Lower lobe of right lung (tissue), 2 donors: Measurements from ENCODE around the gene TMC5. TPM values are rescaled to one million over a fixed set of nuclear protein-coding genes. Genes with fewer than 3 reads are reported as not detected.
"Not testable (repeated sequence)": the region's sequence is repeated elsewhere in the genome, so short reads cannot be mapped to it uniquely, and the experiment has no call there.

Experiments used
- ATAC-seq, 2 donors: fragments of 200-7000 bp; cut with Tn5 transposase; one replicate each; pipeline ENCODE4 v1.9.1; 2020 to 2022; ENCODE audit warnings: mild to moderate bottlenecking in 2 of 2, moderate library complexity in 2 of 2
- DNase-seq: peaks from one replicate; pipeline ENCODE4 v3.0.0-alpha.2; 2020
- H3K27ac ChIP-seq: fragments of 200-600 bp; one replicate; pipeline ENCODE4 v1.8.0; 2022
- H3K27me3 ChIP-seq: fragments of 200-600 bp; one replicate; pipeline ENCODE4 v1.8.0; 2022; ENCODE audit warnings: low read depth
- H3K36me3 ChIP-seq: fragments of 200-600 bp; one replicate; pipeline ENCODE4 v1.8.0; 2022; ENCODE audit warnings: mild to moderate bottlenecking
- H3K4me1 ChIP-seq: fragments of 200-600 bp; one replicate; pipeline ENCODE4 v1.8.0; 2022
- H3K4me3 ChIP-seq: fragments of 200-600 bp; one replicate; pipeline ENCODE4 v1.8.0; 2022; ENCODE audit warnings: mild to moderate bottlenecking
- H3K9me3 ChIP-seq: fragments of 200-600 bp; one replicate; pipeline ENCODE4 v1.8.0; 2022
- CTCF ChIP-seq: fragments of 200-600 bp; IDR thresholded peaks from one replicate; pipeline ENCODE4 v1.8.0; 2022; ENCODE audit warnings: antibody characterized with exemption, mild to moderate bottlenecking
- intact Hi-C: fragments of 100-400 bp; cut with DNase I; formaldehyde crosslinking; loops from one replicate; pipeline ENCODE4 v1.11.0; 2022
- total RNA-seq: library from RNA; stranded (reverse); fragmentation: NEBNext Ultra II Directional; extraction: Animal tissue kit (Norgen Biotek cat#: 25700); gene quantifications from one replicate; pipeline ENCODE4 v1.2.1, GENCODE V29; 2021
- donor health status: DM: no; HTN: yes; CAD: no; lungs with severe emphysema.

TMC5 gene
- total RNA-seq, 1 donor from 2014 or later = 62.1 TPM

GRCh38 chr16:19528666-19529065 is 111.0 kb downstream of the TMC5 start:
- ATAC-seq (no peak), DNase-seq (no peak)
- H3K36me3 ChIP-seq = peaks cover 56% of the 10 kb centered on the region
- H3K4me3 ChIP-seq = no peak overlapping the region
- no peak overlapping the region for H3K27ac ChIP-seq
- no peaks in the 10 kb centered on the region for H3K9me3 ChIP-seq
- H3K4me1 ChIP-seq = peaks cover 13% of the 10 kb centered on the region
- TF ChIP-seq CTCF = no peak
- no peaks in the 10 kb centered on the region for H3K27me3 ChIP-seq
- intact Hi-C loops = no loop called here

- no peaks in the 10 kb centered on the region for H3K27me3 ChIP-seq
- DNase-seq (no peak), ATAC-seq (no peak)
- no peaks in the 10 kb centered on the region for H3K4me1 ChIP-seq
- no peak for TF ChIP-seq CTCF
- H3K27ac ChIP-seq = no peak overlapping the region
- intact Hi-C loops = no loop called here
- no peaks in the 10 kb centered on the region for H3K9me3 ChIP-seq
- H3K4me3 ChIP-seq = no peak overlapping the region
- H3K36me3 ChIP-seq = peaks cover 91% of the 10 kb centered on the region
Measured at GRCh38 chr16:19532601-19533000, 114.9 kb downstream of the TMC5 start.

- intact Hi-C loops = no loop called here
- no peak for DNase-seq
- no peak for ATAC-seq
- Histone ChIP-seq H3K27ac (no peak overlapping the region), H3K36me3 (peaks cover 94% of the 10 kb centered on the region), H3K9me3 (no peaks in the 10 kb centered on the region), H3K27me3 (no peaks in the 10 kb centered on the region), H3K4me1 (no peaks in the 10 kb centered on the region), H3K4me3 (no peak overlapping the region)
- no peak for TF ChIP-seq CTCF
Measured at GRCh38 chr16:19540241-19540970, 122.7 kb downstream of the TMC5 start.

- TF ChIP-seq CTCF = no peak
- Histone ChIP-seq H3K27me3 (no peaks in the 10 kb centered on the region), H3K4me1 (no peaks in the 10 kb centered on the region), H3K4me3 (no peak overlapping the region), H3K27ac (no peak overlapping the region), H3K9me3 (no peaks in the 10 kb centered on the region), H3K36me3 (peaks cover 94% of the 10 kb centered on the region)
- ATAC-seq = no peak
- intact Hi-C loops = no loop called here
- no peak for DNase-seq
Measured at GRCh38 chr16:19542138-19542821, 124.6 kb downstream of the TMC5 start.

GRCh38 chr16:19543278-19543996 is 125.8 kb downstream of the TMC5 start:
- H3K9me3 ChIP-seq, H3K27ac ChIP-seq, H3K4me3 ChIP-seq, H3K27me3 ChIP-seq, H3K4me1 ChIP-seq, intact Hi-C loops, DNase-seq, ATAC-seq: not testable (repeated sequence)
- peaks cover 97% of the 10 kb centered on the region for H3K36me3 ChIP-seq
